Ammon's horn (tissue), 1 donor: Measurements from ENCODE around the gene STK33.

Experiments
- DNase-seq: peaks from one replicate; pipeline ENCODE4 v3.0.0-alpha.2; 2016; ENCODE audit warnings: low spot score

Gene STK33

DNA sequence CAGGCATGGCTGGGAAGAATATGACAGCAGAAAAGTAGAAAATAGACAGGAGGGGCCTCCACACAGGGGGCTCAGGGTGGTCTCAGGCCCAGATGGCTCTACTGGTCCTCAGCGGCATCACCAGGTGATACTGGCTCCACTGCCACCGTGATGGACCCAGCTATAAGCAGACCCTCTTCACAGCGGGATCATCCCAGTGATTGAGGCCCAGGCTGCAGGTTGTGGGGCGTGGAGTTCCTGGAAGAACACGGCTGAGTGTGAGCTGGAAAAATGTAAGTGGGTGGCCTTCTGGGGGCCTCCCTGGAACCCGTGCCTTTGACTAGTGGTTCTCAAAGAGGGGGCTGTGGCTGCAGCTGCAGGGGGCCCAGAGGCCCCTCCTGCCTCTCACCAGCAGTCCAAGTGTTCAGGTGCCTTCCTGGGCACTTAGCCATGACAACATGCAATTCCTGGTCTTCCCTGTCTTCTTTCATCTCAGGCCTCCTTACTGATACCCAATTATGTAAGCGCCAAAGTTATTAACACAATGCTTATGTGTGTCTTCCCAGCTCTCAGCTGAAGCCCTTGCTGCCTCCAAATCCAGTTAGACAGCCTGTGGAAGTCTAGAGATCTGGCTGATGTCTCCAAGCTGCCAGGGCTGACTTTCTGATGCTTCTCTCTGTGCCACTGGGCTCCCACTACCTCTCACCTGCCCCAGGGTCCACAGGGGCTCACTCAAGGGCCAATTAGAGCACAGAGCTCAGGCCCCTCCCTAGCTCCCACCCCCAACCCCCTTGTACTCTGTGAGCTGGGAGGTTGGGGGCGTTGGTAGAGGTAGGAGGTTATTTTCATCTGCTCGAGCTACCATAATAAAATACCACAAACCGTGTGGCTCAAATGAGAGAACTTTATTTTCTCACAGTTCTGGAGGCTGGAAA, 220.3 kb downstream of the STK33 start:
- no peak for DNase-seq

- no peak for DNase-seq
Measured at GRCh38 chr11:8372641-8373381, 221.2 kb downstream of the STK33 start.

DNA sequence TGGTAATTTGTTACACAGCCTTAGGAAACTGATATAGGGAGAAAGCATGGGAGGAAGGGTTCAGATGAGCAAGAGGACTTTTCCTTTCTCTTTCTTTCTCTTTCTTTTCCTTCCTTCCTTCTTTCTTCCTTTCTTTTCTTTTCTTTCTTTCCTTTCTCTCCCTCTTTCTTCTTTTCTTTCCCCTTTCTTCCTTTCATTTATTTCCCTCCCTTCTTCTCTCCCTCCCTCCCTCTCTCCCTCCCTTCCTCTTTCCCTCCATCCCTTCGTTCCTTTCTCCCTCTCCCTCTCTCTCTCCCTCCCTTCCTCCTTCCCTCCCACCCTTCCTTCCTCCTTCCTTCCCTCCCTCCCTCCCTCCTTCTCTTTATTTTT, 222.5 kb downstream of the STK33 start:
- no peak for DNase-seq

GRCh38 chr11:8370812-8371515, 223.1 kb downstream of the STK33 start:
- no peak for DNase-seq

GRCh38 chr11:8369592-8370205, 224.3 kb downstream of the STK33 start:
- no peak for DNase-seq

DNA sequence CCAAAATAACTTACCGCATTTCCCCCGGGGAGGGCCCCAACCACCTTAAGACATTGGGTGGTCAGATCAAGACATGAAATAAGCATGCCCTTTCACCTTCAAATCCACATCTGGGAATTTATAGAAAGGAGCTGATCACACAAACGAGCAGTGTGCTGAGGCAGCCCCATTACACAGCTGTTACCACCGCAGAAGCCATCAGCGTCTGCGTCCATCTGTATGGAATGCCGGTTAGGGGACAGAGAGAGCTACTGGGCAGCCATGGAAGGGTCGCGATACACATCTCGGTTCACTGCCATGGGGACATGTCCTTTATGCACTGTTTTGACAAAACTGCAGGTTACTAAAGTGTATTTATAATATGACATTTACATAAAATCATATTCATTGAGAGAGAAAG, 225.3 kb downstream of the STK33 start:
- DNase-seq, result no peak

DNA sequence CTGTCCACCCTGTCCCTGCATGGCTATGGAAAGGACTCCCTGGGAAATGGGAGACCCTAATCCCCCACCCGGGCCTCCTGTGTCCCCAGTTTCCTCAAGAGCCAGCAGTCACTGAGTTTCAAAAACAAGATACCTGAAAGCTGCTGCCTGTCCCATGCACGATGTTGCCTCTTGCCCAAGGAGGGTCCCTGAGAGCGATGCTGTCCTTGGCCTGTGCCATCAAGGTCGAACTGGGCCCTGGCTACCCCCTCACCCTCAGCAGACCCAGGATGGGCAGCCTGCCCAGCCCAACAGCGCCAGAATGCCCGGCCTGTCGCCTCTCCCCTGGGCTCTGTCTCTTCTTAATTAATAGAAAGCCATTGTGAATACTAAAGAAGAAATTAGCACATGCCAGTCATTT, 225.8 kb downstream of the STK33 start:
- no peak for DNase-seq

DNA sequence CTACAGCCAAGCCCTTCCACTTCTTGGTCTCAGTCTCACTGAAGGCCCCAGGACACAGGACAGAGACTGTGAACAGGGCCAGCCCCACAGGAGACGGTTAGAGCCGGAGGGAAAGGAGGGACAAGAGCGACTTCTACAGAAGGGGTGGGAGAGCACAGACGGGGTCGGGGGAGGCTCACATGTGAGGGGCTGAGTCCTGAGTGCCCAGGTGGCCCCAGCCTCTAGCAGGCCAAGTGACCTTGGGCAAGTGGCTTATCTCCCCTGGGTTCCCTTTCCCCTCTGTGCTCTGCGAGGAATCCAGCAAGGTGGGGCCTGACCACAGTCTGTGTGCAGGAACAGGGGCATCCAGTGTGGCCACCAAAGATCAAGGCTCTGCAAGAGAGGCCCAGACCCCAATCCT, 227.7 kb downstream of the STK33 start:
- DNase-seq, result no peak

DNA sequence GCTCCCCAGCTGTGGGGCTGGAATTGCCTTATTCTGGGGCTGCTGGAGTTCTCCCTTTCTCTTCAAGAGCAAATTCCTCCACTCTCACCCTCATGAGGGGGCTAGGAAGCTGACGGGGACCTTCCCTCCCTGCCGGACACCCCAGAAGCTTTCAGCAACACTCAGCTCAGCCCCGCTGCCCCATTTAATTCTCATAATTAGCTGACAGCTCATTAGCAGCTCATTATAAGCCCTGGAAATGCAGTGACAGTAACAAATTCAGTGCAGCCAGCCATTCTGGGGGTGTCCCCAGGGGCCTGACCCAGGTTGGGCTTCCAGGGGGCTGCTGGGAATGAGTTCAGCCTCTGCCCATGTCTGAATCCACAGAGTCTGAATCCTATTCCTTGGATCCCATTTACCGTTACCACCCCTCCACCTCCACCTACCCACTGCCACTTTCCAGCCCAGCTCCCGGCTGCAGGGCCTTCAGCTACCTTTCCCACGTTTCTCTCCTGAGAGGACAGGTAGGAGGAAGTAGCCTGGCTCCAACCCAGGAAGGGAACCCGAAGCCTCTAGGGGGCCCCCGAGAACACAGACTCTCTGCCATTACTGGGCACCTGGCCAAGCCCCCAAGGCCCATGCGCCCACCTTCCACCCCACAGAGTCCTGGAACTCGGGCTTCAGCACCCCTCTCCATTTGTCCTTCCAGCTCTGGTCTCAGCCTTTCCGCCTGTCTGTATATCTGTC, 228.6 kb downstream of the STK33 start:
- DNase-seq, result no peak

DNA sequence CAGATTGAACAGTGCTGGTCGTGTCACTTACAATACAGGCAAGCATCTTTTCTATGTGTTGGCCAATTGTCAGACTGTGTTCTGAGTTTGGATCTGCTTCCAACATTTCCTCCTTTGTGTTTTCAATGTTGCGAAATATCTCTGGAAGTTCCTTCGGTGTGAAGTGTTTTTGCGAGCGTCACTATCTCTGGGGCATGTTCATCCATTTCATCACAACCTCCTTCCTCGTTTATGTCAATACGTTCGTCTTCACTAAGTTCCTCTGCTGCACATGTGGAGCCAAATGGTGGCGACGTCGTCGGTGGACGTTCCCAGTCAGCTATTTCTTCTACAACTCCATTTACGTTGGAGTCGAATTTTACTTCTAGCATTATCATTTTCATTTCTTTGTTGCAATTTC, 230.1 kb downstream of the STK33 start:
- no peak for DNase-seq

DNA sequence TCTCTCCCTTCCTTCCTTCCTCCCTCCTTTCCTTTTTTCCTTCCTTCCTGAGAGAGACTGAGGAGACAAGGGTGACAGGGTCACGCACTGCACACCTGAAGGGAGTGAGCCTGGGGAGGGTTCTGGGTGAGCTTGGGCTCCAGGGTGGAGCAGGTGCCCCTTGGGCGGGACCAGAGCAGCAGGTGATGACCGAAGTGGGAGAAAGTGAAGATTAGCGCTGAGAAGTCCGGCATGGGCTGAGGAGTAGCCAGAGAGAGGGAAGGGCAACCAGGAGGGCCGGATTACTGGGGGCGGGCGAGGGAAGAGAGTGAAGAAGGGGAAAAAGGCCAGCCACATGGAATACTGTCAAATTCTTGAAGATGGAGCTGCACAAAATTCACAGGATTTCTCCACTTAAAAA, 231.1 kb downstream of the STK33 start:
- DNase-seq, result no peak

DNA sequence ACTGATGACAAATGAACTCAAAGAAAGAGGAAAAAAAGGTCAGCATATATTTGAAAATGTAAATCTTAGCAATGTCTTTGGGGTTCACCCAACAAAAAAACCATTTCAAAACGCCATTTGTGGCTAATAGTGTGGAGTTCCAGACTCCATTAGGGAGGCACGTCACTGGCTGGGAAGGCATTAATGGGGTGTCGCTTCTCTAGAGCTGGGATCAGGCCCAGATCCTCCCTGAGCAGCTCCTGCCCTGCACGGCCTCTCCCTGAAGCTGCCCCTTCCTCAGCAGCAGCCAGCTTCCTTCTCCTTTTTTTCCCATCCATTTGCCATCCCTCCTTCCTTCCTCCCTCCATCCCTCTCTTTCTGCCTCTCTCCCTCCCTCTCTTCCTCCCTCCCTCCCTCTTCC, 231.5 kb downstream of the STK33 start:
- no peak for DNase-seq

- DNase-seq, result no peak
Measured at GRCh38 chr11:8361664-8362210, 232.3 kb downstream of the STK33 start.

GRCh38 chr11:8361206-8361605, 232.8 kb downstream of the STK33 start:
- no peak for DNase-seq

GRCh38 chr11:8360086-8360828, 233.8 kb downstream of the STK33 start:
- no peak for DNase-seq

- DNase-seq, result no peak
Measured at GRCh38 chr11:8359521-8359920, 234.5 kb downstream of the STK33 start.

GRCh38 chr11:8357891-8358566, 236.0 kb downstream of the STK33 start:
- no peak for DNase-seq

GRCh38 chr11:8357505-8357888, 236.5 kb downstream of the STK33 start:
- DNase-seq, result no peak

- DNase-seq, result peak; percentile 49
Measured at GRCh38 chr11:8356721-8357504, 237.1 kb downstream of the STK33 start.
